ENCODE measurements around the gene AP3S2. TPM values are rescaled to one million over a fixed set of nuclear protein-coding genes. Genes with fewer than 3 reads are reported as not detected.
"Not testable (repeated sequence)": the region's sequence is repeated elsewhere in the genome, so short reads cannot be mapped to it uniquely, and the experiment has no call there.

The AP3S2 gene
- total RNA-seq, 4 donors from 2014 or later = 20.8 to 36.0 (median 23.8) TPM

DNA sequence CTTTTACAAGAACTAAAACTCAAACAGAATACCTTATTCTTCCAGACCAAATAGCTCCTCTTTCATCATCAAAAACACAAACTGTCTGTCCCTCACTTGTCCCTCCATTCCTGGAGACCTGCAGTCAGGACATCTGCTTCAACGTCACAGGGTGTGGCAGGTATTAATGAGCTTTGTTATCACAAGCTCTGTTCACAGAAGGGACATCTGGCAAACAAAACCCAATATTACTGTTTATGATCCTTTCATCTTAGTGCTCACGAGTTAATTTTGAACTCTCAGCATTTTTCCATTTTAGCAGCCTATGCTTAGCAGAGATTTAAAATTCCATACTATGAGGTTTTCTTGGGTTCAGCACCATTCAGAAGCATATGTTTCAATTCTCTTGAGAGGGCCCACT lies 32.9 kb downstream of the AP3S2 start:
- H3K4me3 ChIP-seq (ENCODE audit: low read depth, poor library complexity, severe bottlenecking) = no peak overlapping the region
- TF ChIP-seq, protein P1, sequence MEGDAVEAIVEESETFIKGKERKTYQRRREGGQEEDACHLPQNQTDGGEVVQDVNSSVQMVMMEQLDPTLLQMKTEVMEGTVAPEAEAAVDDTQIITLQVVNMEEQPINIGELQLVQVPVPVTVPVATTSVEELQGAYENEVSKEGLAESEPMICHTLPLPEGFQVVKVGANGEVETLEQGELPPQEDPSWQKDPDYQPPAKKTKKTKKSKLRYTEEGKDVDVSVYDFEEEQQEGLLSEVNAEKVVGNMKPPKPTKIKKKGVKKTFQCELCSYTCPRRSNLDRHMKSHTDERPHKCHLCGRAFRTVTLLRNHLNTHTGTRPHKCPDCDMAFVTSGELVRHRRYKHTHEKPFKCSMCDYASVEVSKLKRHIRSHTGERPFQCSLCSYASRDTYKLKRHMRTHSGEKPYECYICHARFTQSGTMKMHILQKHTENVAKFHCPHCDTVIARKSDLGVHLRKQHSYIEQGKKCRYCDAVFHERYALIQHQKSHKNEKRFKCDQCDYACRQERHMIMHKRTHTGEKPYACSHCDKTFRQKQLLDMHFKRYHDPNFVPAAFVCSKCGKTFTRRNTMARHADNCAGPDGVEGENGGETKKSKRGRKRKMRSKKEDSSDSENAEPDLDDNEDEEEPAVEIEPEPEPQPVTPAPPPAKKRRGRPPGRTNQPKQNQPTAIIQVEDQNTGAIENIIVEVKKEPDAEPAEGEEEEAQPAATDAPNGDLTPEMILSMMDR (IDR thresholded peaks at IDR 0.05) = no peak
- no peak for TF ChIP-seq POLR2A (IDR thresholded peaks at IDR 0.05)
- no peak for DNase-seq (ENCODE audit: low spot score in 2 of 2)
- WGBS, 2 donors = 70 to 78% methylated on average over 2 of the region's 2 CpGs
- intact Hi-C loops (cut with DNase I; ENCODE audit: low total_unique reads) = no loop called here

GRCh38 chr15:89860431-89860830 lies 33.4 kb downstream of the AP3S2 start:
- TF ChIP-seq, protein P1 (IDR thresholded peaks at IDR 0.05) = no peak
- no peak for TF ChIP-seq POLR2A (IDR thresholded peaks at IDR 0.05)
- WGBS, 2 donors = 77 to 83% methylated on average over 3 of the region's 3 CpGs
- no peak for DNase-seq (ENCODE audit: low spot score in 2 of 2)
- H3K4me3 ChIP-seq (ENCODE audit: low read depth, poor library complexity, severe bottlenecking) = no peak overlapping the region
- intact Hi-C loops (cut with DNase I; ENCODE audit: low total_unique reads) = no loop called here

GRCh38 chr15:89858661-89859458 lies 34.9 kb downstream of the AP3S2 start:
- intact Hi-C loops (cut with DNase I; ENCODE audit: low total_unique reads) = no loop called here
- 85 to 89% methylated on average over 9 of the region's 9 CpGs for WGBS, 2 donors
- no peak overlapping the region for H3K4me3 ChIP-seq (ENCODE audit: low read depth, poor library complexity, severe bottlenecking)
- DNase-seq (ENCODE audit: low spot score in 2 of 2) = no peak
- TF ChIP-seq POLR2A (IDR thresholded peaks at IDR 0.05) = no peak
- TF ChIP-seq, protein P1 (IDR thresholded peaks at IDR 0.05) = no peak

DNA sequence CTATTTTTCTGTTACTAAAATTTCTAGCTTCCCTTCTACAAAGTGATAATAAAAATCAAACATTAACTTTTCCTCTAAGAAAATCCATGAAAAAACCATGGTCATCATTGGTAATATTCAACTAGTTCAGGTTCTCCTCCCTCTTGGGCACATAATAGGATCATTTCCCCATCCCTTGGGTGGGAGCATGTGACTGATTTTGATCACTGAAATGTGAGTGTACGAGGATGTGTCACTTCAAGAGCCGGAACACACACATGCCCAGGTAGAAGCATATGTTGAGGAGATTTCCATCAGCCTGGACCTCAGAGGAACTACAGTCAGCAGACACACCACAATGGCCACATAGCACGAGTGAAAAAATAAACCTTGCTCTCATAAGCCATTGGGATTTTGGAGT lies 36.1 kb downstream of the AP3S2 start:
- no peak for DNase-seq (ENCODE audit: low spot score in 2 of 2)
- H3K4me3 ChIP-seq (ENCODE audit: low read depth, poor library complexity, severe bottlenecking) = no peak overlapping the region
- TF ChIP-seq POLR2A (IDR thresholded peaks at IDR 0.05) = no peak
- TF ChIP-seq, protein P1 (IDR thresholded peaks at IDR 0.05) = no peak
- 87 to 90% methylated on average over 3 of the region's 3 CpGs for WGBS, 2 donors
- intact Hi-C loops (cut with DNase I; ENCODE audit: low total_unique reads) = no loop called here

GRCh38 chr15:89855948-89856347 lies 37.8 kb downstream of the AP3S2 start:
- intact Hi-C loops (cut with DNase I; ENCODE audit: low total_unique reads) = no loop called here
- 96 to 100% methylated on average over 3 of the region's 3 CpGs for WGBS, 2 donors
- DNase-seq (ENCODE audit: low spot score in 2 of 2) = no peak
- TF ChIP-seq, protein P1 (IDR thresholded peaks at IDR 0.05) = no peak
- TF ChIP-seq POLR2A (IDR thresholded peaks at IDR 0.05) = no peak
- H3K4me3 ChIP-seq (ENCODE audit: low read depth, poor library complexity, severe bottlenecking) = no peak overlapping the region

DNA sequence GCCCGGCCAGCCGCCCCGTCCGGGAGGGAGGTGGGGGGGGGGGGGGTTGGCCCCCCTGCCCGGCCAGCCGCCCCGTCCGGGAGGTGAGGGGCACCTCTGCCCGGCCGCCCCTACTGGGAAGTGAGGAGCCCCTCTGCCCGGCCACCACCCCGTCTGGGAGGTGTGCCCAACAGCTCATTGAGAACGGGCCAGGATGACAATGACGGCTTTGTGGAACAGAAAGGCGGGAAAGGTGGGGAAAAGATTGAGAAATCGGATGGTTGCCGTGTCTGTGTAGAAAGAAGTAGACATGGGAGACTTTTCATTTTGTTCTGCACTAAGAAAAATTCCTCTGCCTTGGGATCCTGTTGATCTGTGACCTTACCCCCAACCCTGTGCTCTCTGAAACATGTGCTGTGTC lies 38.9 kb downstream of the AP3S2 start:
- H3K4me3 ChIP-seq (ENCODE audit: low read depth, poor library complexity, severe bottlenecking); DNase-seq (ENCODE audit: low spot score in 2 of 2); intact Hi-C loops (cut with DNase I; ENCODE audit: low total_unique reads): not testable (repeated sequence)
- WGBS, 2 donors = 86 to 94% methylated on average over 9 of the region's 17 CpGs
